ENCODE results near the gene CFAP46.

GRCh38 chr10:132962623-132963429, 20.5 kb upstream of the CFAP46 start:
- TF ChIP-seq CHD4 (IDR thresholded peaks at IDR 0.05): no peak
- no peak for TF ChIP-seq NRF1 (conservative IDR thresholded peaks at IDR 0.05; ENCODE audit: low read depth, low read length)
